ENCODE measurements around the gene WDTC1. TPM values are rescaled to one million over a fixed set of nuclear protein-coding genes. Genes with fewer than 3 reads are reported as not detected.
A peak's percentile ranks its signal among the peaks of the same experiment; 100 is the strongest.

Gene WDTC1
- total RNA-seq, 4 donors from 2014 or later = 24.8 to 38.1 (median 27.1) TPM

DNA sequence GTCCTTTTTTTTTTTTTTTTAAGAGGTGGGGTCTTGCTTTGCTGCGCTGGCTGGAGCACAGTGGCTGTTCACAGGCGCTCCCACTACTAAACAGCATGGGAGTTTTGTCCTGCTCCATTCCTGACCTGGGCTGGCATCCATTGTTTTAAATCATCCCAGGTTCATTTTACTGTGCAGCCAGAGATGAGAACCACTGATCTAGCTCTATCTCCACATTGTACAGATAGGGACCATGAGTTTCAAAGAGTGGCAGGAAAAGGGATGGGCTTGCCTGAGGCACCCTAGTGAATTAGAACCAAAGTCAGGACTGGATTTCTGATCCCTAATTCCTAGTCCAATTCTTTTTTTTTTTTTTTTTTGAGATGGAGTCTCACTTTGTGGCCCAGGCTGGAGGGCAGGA, 80.3 kb downstream of the WDTC1 start:
- ATAC-seq (ENCODE audit: low FRiP score) = no peak
- TF ChIP-seq, protein P1, sequence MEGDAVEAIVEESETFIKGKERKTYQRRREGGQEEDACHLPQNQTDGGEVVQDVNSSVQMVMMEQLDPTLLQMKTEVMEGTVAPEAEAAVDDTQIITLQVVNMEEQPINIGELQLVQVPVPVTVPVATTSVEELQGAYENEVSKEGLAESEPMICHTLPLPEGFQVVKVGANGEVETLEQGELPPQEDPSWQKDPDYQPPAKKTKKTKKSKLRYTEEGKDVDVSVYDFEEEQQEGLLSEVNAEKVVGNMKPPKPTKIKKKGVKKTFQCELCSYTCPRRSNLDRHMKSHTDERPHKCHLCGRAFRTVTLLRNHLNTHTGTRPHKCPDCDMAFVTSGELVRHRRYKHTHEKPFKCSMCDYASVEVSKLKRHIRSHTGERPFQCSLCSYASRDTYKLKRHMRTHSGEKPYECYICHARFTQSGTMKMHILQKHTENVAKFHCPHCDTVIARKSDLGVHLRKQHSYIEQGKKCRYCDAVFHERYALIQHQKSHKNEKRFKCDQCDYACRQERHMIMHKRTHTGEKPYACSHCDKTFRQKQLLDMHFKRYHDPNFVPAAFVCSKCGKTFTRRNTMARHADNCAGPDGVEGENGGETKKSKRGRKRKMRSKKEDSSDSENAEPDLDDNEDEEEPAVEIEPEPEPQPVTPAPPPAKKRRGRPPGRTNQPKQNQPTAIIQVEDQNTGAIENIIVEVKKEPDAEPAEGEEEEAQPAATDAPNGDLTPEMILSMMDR (IDR thresholded peaks at IDR 0.05) = no peak
- DNase-seq (ENCODE audit: low spot score) = no peak

DNA sequence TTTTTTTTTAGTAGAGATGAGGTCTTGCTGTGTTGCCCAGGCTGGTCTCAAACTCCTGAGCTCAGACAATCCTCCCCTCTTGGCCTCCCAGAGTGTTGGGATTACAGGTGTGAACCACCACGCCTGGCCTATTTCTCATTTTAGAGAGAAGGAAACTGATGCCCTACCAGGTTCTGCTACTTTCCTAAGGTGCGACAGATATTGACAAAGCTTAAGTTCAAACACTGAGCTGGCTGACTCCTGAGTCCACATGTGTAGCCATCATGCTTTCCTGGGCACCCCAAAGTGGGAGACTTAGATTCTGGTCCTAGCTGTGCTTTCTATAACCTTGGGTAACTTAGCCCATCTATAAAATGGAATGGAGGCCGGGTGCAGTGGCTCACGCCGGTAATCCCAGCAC, 82.4 kb downstream of the WDTC1 start:
- no peak for ATAC-seq (ENCODE audit: low FRiP score)
- TF ChIP-seq, protein P1 (IDR thresholded peaks at IDR 0.05) = no peak
- no peak for DNase-seq (ENCODE audit: low spot score)

DNA sequence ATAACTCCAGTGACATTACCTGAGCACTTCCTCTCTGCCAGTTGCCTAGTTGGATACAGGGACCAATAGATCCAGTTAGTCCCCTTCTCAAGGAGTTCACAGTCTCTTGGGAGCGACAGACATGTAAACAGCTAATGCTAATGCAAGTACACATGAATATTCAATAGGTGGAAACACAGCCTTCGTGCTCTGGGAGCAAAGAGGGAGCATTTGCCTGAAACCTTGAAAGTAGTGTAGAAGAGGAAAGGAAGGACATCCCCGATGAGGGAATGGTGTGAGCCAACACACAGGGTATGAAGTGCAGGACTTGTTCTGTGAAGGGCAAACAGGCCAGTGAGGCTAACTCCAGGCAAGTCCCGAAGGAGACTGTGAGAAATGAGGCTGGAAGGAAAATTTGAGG, 83.7 kb downstream of the WDTC1 start:
- TF ChIP-seq, protein P1 (IDR thresholded peaks at IDR 0.05) = no peak
- DNase-seq (ENCODE audit: low spot score) (no peak), ATAC-seq (ENCODE audit: low FRiP score) (no peak)

DNA sequence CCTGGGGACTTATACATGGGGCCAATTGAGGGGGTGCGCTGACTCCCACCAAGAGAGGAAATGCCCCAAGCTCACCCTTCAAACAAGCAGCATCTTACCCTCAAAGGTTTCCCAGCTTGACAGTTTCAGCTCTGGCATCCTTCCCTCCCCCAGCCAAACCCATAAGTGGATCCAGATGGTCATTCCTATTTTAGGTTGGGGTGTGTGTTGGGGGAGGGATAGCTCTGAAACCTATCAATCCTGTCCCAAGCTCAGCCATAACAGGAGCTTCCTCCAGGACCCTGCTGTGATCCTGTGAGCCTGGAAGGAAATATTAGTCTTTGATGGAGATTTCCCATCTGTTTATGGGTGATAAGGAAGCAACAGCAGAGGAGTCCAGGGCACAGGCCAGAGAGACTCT, 84.2 kb downstream of the WDTC1 start:
- TF ChIP-seq, protein P1 (IDR thresholded peaks at IDR 0.05) = no peak
- DNase-seq (ENCODE audit: low spot score) = no peak
- no peak for ATAC-seq (ENCODE audit: low FRiP score)

DNA sequence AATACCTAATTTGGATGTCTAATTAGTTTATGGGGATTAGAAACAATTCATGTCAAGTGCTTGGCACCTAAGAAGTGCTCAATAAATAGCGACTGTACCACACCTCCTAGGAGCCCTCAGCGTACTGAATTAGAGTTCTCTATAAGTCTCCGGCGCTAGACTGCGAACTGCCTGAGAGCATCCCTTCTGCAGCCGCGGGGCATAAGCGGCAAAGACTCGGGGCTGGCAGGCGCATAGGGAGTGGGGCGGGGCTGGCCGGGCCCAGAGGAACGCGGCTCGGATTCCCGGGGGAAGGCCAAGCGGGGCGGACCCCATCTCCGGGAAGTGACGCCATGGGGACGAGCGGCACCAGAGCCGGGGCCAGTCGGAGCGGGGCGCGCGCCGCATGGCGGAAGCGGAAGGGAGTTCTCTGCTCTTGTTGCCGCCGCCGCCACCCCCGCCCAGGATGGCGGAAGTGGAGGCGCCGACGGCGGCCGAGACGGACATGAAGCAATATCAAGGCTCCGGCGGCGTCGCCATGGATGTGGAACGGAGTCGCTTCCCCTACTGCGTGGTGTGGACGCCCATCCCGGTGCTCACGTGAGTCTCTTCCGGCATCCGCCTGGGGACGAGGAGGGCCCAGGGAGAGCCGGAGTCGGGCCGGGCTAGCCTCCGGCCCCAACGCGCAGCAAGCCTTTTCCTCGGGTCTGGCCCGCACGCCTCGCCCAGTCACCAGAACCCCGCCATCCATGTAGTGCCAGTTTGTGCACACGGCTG, 87.6 kb downstream of the WDTC1 start, which contains the start of gene TMEM222:
Gene TMEM222 (plus strand): TSS at position 351 of the 756 bp plus-strand sequence. CDS start 35 bp downstream, at position 386.
- TF ChIP-seq, protein P1 (IDR thresholded peaks at IDR 0.05) = no peak
- ATAC-seq (ENCODE audit: low FRiP score) = peak; percentile 99
- peak; percentile 91 for DNase-seq (ENCODE audit: low spot score)

DNA sequence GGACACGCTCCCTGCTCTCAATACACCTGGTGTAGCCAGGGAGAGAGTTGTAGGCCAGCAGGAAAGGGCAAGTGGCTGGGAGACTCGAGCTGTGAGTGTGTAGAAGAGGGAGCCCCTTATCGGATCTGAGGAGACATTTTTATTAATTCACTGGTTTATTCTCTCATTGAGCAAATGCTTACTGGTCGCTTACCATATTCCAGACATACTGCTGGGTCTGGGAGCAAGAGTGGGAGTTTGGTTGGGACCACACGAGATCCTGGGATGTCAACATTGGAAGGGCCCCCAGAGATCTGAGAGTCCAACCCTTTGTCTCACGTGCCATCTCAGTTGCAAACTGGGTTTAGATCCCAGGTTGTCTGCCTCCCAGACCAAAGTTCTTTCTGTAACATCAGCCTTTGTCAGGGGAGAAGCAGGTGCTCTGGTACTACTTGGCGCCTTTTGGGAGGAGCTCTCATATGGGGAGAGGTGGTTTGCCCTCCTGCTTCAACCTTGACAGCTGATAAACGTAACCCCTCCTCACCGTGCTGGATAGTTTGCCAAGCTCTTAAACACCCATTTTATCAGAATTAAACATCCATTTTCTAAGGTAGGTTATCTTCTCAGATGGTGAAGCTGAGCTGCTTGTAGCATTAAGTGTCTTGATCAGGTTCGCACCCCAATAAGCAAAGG, 88.3 kb downstream of the WDTC1 start:
- no peak for ATAC-seq (ENCODE audit: low FRiP score)
- DNase-seq (ENCODE audit: low spot score) = no peak
- TF ChIP-seq, protein P1 (IDR thresholded peaks at IDR 0.05) = no peak
